ENCODE data around the gene ATE1. TPM values are rescaled to one million over a fixed set of nuclear protein-coding genes. Genes with fewer than 3 reads are reported as not detected.
"Not testable (repeated sequence)": the region's sequence is repeated elsewhere in the genome, so short reads cannot be mapped to it uniquely, and the experiment has no call there.

ATE1 gene
- total RNA-seq (2014; rRNA removed; shearing (Covaris generic); ENCODE audit: low replicate concordance): 23.7 and 36.2 TPM in 2 replicates

DNA sequence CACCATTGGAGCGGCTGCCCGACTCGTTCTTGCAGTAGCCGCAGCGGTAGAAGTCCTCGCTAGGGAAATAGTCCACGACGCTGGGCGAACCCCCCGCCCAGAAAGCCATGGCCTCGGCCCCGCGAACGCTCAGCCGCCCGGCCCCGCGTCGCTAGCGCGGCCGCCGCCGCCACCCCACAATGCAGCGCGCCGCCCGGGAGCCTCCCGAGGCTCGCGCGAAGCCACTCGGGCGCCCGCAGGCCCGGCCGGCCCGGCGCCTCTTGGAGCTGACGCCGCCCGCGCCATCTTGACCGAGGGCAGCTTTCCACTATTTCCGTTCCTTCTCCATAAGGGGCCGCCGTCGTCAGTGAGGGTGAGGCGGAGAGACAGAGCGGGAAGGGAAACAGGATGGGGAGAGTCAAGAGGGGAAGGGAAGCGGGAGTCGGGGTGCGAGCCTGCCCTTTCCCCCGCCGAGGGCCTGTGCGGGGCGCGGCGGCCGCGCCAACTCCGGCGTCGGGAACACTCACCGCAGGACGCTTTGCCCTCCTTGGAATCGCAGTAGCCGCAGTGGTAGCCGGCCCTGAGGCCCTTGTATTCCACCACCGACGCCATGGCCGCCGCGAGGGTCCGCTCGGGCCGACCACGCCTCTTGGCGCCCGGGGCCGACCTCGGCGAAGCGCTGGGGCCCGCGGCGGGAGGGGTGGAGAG, at the start of gene ATE1:
TSS of gene ATE1 (minus strand) at position 191 of the 687 bp plus-strand sequence. CDS start at position 109, 82 bp downstream.
- in situ Hi-C loops (cut with HindIII; ENCODE audit: low pct_unique_long_range_greater_than_20kb, low sequenced_read_pairs): no loop called here
- DNase-seq (ENCODE audit: low read depth): peak; percentile 89

DNA sequence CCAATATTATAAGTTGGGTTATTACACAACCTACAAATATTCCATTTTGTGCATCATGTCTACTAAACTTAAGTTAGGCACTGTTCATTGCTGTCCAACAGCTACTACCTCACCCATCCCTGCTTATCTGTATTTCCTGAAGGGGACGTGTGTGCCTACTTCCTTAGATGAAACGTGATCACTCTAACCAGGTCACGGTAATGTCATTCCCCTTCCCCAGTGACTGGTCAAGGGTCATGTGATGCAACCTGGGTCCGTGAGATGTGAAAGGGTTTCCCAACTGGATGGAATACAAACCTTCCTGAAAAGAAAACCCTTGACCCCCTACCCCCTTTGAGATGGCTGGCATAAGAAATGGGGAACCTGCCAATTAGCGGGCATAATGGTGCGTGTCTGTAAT, 48.8 kb upstream of the ATE1 start:
- no peak for DNase-seq (ENCODE audit: low read depth)
- in situ Hi-C loops (cut with HindIII; ENCODE audit: low pct_unique_long_range_greater_than_20kb, low sequenced_read_pairs): no loop called here

GRCh38 chr10:121975295-121976086, 47.7 kb upstream of the ATE1 start:
- peak; percentile 18 for DNase-seq (ENCODE audit: low read depth)
- in situ Hi-C loops (cut with HindIII; ENCODE audit: low pct_unique_long_range_greater_than_20kb, low sequenced_read_pairs): no loop called here

DNA sequence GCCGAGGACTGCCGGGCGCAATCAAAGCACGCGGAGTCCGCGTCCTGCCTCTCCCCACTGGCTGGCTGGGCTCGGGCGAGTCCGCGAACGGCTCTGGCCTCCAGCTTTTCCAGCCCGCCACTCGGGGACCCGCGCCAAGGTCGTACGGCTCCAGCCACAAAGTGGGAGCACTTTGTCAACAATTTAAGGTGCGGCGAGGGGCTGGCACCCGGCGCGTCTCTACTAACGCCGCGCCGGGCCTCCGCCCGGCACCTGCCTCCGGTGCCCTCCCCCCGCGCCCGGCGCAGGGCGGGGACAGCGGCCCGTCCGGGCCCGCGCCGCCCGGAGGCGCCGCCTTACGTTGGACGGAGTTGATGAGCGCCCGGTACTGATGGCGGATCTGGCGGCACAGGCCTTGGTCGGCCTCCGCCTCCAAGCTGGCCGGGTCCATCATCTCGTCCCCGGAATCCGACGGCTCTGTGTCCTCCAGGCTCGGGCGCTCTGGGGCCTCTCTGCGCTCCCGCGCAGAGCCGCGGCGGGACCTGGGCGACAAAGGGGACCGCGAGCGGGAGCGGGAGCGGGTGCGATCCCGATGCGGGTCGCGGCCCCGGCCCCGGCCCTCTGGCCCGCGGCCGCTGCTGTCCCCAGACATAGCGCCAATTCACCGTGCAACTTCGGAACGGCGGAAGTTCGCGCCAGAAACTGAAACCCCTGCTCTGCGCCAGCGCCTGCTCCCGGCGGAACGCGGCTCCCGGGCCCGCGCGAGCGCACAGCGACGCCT, 46.9 kb upstream of the ATE1 start, which contains the start of gene NSMCE4A:
TSS of gene NSMCE4A (minus strand) at position 683 of the 760 bp plus-strand sequence. CDS start at position 631, 52 bp downstream.
- in situ Hi-C loops (cut with HindIII; ENCODE audit: low pct_unique_long_range_greater_than_20kb, low sequenced_read_pairs): no loop called here

GRCh38 chr10:121974019-121974534, 46.2 kb upstream of the ATE1 start:
- DNase-seq (ENCODE audit: low read depth): no peak
- in situ Hi-C loops (cut with HindIII; ENCODE audit: low pct_unique_long_range_greater_than_20kb, low sequenced_read_pairs): no loop called here

More for the DNA sequence above, 46.9 kb upstream of the ATE1 start, which contains the start of gene NSMCE4A:
- peak; percentile 72 for DNase-seq (ENCODE audit: low read depth)

- DNase-seq (ENCODE audit: low read depth); in situ Hi-C loops (cut with HindIII; ENCODE audit: low pct_unique_long_range_greater_than_20kb, low sequenced_read_pairs): not testable (repeated sequence)
Observed at GRCh38 chr10:121969086-121969485, 41.3 kb upstream of the ATE1 start.

DNA sequence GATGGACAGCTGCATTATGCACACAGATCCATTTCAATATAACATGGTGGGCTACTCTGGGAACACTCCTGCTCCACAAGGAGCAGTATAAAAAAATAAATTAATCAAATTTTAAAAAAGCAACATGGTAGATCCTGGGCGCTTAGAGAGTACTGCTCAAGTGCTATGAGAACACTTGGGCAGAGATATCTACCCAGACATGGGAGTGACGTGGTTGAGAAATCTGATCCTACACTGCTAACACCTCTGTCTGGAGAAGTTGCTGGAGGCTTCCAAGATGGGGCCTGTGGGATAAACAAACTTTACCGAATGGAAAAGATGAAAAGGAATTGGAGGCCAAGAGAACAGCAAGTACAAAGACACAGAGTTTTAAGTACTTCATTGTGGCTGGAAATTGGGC, 38.2 kb upstream of the ATE1 start:
- in situ Hi-C loops (cut with HindIII; ENCODE audit: low pct_unique_long_range_greater_than_20kb, low sequenced_read_pairs): no loop called here
- DNase-seq (ENCODE audit: low read depth): no peak

- no peak for DNase-seq (ENCODE audit: low read depth)
- in situ Hi-C loops (cut with HindIII; ENCODE audit: low pct_unique_long_range_greater_than_20kb, low sequenced_read_pairs): no loop called here
Observed at GRCh38 chr10:121961456-121961855, 33.6 kb upstream of the ATE1 start.

GRCh38 chr10:121959671-121960070, 31.8 kb upstream of the ATE1 start:
- no peak for DNase-seq (ENCODE audit: low read depth)
- in situ Hi-C loops (cut with HindIII; ENCODE audit: low pct_unique_long_range_greater_than_20kb, low sequenced_read_pairs): no loop called here

GRCh38 chr10:121956111-121957061, 28.6 kb upstream of the ATE1 start:
- DNase-seq (ENCODE audit: low read depth): no peak
- in situ Hi-C loops (cut with HindIII; ENCODE audit: low pct_unique_long_range_greater_than_20kb, low sequenced_read_pairs): no loop called here

DNA sequence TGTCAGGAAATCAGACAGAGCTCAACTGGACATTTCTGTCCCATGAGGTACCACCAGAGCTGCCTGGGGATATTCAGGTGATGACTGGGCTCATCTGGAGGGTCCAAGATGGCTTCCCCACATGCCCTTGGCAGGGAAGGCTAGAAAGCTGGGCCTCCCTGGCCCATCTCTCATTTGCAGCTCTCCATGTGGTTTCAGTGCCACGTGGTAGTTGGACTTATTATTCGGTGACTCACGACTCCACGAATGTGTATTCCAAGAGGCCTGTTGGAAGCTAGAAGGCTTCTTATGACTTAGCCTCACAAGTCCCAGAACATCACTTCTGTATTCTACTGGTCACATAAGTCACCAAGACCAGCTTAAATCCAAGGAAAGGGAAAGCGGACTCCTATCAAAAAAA, 24.4 kb upstream of the ATE1 start:
- in situ Hi-C loops (cut with HindIII; ENCODE audit: low pct_unique_long_range_greater_than_20kb, low sequenced_read_pairs): no loop called here
- no peak for DNase-seq (ENCODE audit: low read depth)

- DNase-seq (ENCODE audit: low read depth): no peak
- in situ Hi-C loops (cut with HindIII; ENCODE audit: low pct_unique_long_range_greater_than_20kb, low sequenced_read_pairs): no loop called here
Observed at GRCh38 chr10:121949451-121949850, 21.6 kb upstream of the ATE1 start.

GRCh38 chr10:121949049-121949448, 21.2 kb upstream of the ATE1 start:
- in situ Hi-C loops (cut with HindIII; ENCODE audit: low pct_unique_long_range_greater_than_20kb, low sequenced_read_pairs): no loop called here
- no peak for DNase-seq (ENCODE audit: low read depth)

GRCh38 chr10:121947343-121948330, 19.8 kb upstream of the ATE1 start:
- in situ Hi-C loops (cut with HindIII; ENCODE audit: low pct_unique_long_range_greater_than_20kb, low sequenced_read_pairs): no loop called here
- DNase-seq (ENCODE audit: low read depth): no peak

DNA sequence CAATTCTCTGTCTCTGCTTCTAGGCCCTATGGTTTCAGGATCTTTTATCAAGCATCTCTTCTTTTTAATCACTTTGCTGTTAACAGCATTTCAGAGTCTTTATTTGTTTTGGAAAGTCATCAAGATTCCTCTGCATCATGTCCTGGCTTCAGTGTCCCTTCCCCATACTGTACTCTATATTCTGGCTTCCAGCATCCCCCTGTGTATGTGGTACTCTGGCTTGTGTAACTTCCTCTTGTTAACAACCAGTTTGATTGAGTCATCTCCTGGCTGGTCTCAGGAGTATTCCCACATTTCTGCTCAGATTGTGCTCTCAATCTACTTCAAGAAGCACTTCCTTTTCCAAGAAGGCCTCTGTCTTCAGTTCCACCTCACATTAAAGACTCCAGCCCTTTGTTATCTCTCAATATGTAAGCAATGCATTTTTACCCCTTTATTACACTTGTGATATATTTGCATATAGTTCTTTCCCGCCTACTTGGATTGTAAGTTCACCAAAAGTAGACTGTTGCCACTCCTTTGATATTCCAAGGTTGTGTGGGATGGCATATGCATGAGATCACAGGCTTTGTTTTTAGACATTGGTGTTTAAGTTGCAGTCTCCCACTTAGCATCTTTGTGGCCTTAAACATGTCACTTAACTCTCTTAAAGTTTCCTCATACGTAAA, 15.1 kb upstream of the ATE1 start:
- DNase-seq (ENCODE audit: low read depth): peak; percentile 19
- in situ Hi-C loops (cut with HindIII; ENCODE audit: low pct_unique_long_range_greater_than_20kb, low sequenced_read_pairs): no loop called here

- in situ Hi-C loops (cut with HindIII; ENCODE audit: low pct_unique_long_range_greater_than_20kb, low sequenced_read_pairs): no loop called here
- no peak for DNase-seq (ENCODE audit: low read depth)
Observed at GRCh38 chr10:121941532-121941931, 13.7 kb upstream of the ATE1 start.

All from Caki2 (cell line).